GM19099 (cell line): ENCODE results near the gene TBX20.

ENCODE experiments used
- POLR2A ChIP-seq: IDR thresholded peaks from 3 replicates; pipeline ENCODE4 v1.6.1; 2011; ENCODE audit warnings: low read depth; ENCODE audit not compliant: insufficient read length; ENCODE audit errors: extremely low read depth

The TBX20 gene, protein sequence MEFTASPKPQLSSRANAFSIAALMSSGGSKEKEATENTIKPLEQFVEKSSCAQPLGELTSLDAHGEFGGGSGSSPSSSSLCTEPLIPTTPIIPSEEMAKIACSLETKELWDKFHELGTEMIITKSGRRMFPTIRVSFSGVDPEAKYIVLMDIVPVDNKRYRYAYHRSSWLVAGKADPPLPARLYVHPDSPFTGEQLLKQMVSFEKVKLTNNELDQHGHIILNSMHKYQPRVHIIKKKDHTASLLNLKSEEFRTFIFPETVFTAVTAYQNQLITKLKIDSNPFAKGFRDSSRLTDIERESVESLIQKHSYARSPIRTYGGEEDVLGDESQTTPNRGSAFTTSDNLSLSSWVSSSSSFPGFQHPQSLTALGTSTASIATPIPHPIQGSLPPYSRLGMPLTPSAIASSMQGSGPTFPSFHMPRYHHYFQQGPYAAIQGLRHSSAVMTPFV

DNA sequence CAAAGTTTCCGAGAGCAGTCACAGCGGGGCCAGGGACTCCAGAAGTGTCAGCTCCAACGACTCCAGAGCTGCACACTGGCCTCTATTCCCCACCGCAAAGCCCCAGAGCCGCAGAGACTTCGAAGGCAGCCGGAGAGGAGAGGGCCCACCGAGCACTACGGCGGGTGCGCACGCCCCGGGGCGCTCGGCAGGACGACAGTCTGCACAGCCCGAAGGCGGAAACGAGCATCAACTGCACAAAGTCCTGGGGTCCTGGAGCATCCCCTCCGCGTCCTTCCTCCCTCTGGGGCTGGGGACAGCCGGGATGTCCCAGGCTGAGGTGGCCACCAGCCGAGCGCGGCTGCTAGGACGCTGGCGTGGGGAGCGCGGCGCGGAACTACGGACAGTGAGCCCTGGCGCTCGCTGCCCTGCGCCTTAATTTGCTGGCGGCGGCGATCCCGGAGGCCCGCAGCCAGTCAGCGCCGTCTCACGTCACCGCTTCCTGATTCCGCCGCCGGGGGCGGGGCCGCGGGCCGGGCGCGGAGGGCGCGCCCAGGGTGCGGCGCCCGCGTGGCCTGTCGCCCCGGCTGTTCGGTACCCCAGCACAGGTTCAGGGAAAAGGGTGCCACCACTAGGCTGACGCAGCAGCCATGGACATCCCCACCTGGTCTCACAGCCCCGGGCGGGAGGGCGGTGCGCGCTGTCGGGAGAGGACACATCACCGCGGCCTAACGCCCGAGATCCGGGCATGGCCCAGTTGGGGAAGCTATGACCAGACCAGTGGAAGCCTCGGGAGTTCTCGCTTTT lies at the start of gene TBX20:
TBX20 (minus strand) TSS at position 391 of the 786 bp plus-strand sequence. CDS start 480 bp downstream, outside the sequence.
- no peak for TF ChIP-seq POLR2A

DNA sequence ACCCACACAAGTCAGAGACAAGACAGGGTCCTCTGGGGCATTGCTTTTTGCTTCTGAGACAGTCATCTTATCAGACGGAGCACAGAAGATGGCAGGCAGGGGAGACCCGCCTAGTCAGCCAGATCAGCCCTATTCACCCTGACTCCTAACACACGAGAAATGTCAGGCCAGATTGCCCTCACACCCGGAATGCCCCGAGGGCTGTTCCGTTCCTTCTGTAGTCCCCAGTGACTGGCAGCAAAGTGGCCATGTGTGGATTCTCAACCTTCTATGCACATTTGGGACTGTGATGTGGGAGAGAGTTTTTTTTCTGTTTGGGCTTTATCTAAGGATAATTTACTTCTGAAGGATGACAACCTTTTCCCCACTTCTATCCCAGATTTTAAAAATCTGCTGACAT lies 35.5 kb upstream of the TBX20 start:
- no peak for TF ChIP-seq POLR2A

DNA sequence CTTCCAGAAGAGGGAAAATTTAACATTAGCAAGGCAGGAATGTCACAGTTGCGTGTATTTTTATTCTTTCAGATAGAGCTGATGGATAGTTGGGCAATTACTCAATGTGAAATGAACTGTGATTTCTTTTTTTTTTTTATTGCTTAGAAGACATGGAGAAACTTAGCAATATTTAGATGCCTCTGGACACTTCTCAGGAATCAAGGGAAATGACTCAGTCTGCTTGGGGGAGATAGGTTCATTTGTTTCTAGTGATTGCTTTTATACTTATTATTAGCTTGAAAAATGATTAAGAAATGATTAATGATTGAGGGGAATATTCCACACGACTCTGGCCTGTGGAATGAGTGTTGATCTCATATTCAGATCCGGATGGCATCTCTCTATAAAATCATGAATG lies 33.1 kb upstream of the TBX20 start:
- TF ChIP-seq POLR2A: no peak

DNA sequence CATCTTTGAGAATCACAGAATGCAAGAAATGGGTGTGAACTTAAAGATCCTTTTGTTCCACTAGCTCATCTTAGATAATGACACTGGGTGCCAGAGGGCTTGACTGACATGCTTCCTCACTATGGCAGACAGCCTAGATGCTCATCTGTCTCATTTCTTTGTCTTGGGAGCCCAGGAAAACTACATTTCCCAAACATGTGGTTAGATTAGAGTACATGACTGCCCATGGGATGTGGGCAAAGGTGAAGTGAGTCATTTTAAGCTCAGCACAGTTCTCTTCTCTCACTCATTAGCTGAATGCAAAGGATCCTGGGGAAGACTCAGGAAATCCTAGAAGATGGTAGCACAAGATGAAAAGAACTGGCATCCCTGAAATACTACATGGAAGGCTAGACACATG lies 32.5 kb upstream of the TBX20 start:
- no peak for TF ChIP-seq POLR2A

DNA sequence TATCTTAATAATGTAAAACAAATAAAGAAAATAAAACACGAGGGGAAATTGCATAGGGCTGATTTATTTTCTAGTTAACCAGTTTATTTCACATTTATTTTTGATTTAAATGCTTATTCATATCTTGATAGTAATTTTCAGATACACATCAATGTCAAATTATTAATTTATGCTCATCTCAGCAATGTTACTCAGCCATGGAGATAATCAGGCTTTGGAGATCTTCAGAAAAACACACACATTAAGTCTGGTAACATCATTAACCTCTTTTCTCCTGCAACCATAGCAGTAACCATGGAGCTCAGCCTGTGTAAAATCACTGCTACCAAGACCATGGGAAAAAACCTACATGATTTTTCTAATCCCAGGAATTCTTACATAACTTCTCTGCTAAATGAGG lies 31.9 kb upstream of the TBX20 start:
- TF ChIP-seq POLR2A: no peak

DNA sequence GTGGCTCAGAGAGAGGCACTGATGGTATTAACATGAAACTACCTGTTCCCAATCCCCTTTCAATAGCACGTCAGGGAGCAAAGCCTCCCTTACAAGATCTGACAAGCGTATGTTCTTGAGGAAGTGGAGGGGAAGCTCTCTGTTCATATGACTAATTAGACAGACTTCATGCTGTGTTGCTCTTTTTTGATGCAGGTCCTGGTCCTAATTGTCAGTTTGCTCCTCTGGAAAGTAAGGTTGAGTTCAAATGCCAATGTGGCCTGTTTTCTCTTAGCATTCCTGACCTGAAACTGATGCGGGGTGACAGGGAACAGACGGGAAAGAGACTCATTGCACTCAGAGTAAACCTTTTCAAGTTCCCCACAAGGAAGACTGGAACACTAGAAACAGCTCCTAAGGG lies 27.0 kb upstream of the TBX20 start:
- TF ChIP-seq POLR2A: no peak

DNA sequence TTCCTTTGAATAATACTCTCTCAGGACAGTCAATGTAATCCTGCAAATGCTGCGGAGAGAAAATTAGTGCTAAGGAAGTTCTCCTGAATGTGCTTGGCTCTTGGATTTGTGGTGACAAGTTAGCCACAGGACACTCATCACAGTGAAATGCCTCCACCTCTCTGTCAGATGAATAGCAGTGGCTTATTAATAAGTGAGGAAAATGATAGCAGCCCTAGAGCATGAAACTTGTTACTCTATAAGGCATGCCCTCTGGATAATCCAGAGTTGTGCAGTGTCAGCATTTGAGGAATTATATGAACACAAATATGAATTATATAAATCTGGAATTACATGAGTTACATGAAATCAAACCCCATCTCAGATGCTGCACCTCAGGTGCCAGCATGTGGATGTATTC lies 23.5 kb upstream of the TBX20 start:
- no peak for TF ChIP-seq POLR2A

DNA sequence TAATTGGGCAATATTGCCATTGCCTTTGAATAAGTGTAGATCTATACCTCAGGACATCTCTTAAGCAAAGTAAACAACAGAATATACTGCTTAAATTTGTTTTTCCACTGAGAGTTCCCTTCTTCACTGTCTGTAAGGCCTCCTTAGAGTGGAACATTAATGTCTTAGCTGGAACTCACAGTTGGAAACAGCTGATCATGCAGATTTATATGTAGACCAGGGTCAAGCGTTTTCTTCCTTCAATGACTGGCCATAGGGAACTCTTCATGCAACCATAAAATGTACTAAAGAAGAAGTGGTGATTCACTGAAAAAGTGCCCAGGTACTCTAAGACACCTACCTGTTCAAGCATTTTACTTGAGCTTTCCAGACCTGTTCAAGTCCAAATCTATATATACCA lies 18.3 kb upstream of the TBX20 start:
- TF ChIP-seq POLR2A: no peak

DNA sequence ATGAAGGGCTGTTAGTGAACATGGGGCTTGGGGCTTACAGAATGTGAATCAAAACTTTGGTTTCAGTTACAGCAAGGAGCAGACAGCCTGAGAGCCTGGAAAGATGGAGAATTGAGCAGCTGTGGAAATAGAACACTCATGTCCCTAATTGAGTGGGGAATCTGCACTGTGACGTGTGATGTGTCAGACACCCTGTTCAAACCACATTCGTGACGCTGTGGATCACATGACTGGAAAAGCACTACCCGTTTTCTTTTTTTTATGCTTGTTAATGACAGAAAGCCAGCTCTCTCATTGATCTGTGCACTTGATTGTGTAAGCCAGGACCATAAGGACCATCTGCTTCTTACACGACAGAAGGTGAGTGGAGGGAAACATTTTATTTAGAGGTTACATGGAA lies 15.1 kb upstream of the TBX20 start:
- TF ChIP-seq POLR2A: no peak

DNA sequence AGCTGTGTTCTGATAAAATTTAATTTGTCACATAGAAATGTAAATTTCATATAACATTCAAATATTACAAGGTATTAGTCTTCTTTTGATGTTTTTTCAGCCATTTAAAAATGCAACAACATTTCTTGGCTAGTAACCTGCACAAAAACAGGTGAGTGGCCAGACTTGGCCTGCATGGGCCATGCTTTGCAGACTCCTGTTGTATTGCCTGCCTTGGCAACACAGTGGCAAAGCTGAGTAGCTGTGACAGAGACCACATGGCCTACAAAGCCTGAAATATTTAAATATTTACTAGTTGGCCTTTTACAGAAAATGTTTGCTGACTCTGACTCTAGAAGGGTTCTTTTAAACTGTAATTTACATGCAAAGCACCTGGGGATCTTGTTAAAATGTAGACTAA lies 13.5 kb upstream of the TBX20 start:
- TF ChIP-seq POLR2A: no peak

DNA sequence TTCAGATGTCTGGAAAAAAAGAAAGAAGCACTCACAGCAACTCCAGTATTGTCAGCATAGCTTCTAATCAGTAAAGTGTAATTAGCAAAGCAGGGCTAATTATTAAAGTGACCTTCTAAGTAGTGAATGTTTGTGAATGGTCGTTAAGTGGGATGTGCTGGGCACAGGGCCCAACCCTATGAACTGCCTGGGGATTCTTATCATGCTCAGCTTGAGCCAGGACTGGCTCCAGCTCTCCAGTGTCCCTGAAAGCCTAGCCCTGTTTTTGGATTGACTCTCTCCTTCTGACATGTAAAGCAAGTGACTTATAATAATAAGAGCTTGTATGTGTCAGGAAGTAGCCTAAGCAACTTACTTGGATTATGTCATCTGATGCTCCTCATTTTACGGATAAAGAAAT lies 9.5 kb upstream of the TBX20 start:
- no peak for TF ChIP-seq POLR2A

DNA sequence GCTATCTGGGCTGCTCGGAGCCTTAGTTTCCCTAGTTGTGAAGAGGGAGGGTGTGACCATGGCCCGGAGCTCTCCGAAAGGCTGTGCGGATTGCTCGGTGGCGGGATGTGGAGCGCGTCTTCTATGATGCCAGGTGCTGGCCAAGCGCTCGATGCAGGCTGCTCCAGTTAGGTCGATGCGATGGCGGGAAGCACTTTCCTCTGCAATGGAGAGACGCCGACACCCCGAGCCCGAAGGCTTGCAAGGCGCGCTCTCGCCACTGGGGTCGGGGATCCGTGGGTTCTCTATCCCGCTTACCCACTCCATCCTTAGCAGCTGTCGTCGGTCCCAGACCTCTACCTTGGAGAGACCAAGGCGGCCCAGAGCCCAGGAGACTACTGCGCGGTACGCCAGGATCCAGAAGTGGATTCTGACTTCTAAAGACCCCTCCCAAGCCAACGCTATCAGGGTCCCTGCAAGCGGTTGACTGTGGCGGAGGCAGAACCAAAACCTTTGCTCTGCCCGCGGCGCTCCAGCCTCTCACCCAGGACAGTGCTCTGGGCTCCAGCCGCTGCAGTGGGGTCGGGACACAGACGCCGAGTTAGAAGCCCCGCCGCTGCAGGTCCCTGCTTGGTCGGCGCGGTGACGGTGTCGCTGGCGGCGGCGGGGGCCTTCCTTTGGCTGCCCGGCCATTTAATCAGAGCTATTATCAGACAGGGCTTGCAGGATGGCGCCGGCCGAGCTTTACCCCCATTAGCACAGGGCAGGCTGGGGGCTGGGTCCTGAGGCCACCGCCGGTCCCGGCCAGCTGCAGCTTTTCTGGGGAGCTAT lies 7.8 kb upstream of the TBX20 start:
- TF ChIP-seq POLR2A: no peak

DNA sequence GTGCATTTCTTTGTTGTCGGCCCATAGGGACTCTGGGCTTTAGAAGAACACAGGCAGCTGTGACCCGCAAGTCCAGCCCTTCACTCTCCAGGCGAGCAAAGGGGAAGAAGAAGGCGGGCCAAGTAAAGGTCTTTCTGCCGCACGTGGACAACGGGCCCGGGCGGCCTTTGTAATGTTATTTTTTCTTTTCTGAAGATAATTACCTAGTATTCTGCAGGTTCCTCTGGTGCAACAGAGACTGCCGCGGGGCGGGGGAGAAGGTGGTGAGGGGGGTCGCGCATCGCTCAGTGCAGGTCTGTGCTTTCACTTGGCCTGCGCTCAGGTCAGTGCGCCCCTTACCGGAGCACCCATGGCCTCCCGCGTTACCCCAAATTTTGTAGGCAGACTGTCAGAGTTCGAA lies 7.1 kb upstream of the TBX20 start:
- TF ChIP-seq POLR2A: no peak

DNA sequence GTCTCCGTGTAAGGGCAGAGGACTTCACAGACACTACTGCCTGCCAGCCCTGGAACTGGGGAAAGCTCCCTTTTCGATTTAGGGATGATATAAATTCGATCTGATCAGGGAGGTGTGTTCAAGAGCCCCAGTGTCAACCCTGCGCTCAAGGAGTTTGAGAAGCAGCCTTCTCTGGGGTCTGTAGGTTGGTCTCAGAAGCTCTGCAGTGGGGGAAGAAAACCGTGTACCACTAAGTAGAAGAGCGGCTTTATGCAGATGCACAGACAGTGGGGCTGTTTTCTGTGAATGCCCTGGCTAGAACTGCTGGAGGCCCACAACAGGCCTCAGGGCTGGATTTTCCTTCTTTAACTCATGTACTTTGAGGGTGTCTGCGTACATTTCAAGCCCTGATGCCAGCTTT lies 6.3 kb upstream of the TBX20 start:
- no peak for TF ChIP-seq POLR2A

DNA sequence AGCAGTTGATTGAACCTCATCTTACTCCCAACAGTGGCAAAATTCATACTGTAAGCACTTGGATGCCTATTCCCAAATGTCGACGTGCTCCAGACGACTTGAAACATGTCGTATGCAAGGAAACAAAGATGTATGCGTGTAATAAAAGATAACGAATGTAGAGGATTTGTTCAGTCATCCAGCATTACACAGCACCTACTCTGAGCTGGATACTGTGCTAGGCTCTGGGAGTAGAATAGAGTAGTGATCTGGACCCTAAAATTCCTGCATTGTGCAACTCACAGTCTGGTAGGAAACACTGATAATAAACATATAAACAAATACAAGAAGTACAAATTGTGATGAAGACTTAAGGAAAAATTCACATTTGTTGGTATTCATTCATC lies 5.6 kb upstream of the TBX20 start:
- no peak for TF ChIP-seq POLR2A
